WTC11 (cell line): Measurements from ENCODE around the gene KDM4C. TPM values are rescaled to one million over a fixed set of nuclear protein-coding genes. Genes with fewer than 3 reads are reported as not detected.

Experiments used
- ATAC-seq: fragments of 200-7000 bp; cut with Tn5 transposase; 2 replicates; pipeline ENCODE4 v1.10.0; 2021; ENCODE audit warnings: mild to moderate bottlenecking, moderate library complexity
- CTCF ChIA-PET: fragments of 300-600 bp; sonication (Branson Sonifier 250); formaldehyde crosslinking; loops from one replicate; lab custom pipeline; 2021; ENCODE audit warnings: antibody characterized with exemption; lab: Charles Lee
- POLR2A ChIA-PET: fragments of 350-600 bp; sonication (Branson Sonifier 250); formaldehyde crosslinking; loops from one replicate; lab custom pipeline; 2021; ENCODE audit warnings: antibody characterized with exemption; lab: Charles Lee
- DNase-seq: peaks from one replicate; pipeline ENCODE4 v3.0.0; 2021; ENCODE audit warnings: low spot score
- H3K27ac Mint-ChIP-seq: 2 replicates; pipeline ENCODE4 v1.8.0; 2021; ENCODE audit warnings: mixed read lengths
- H3K27me3 Mint-ChIP-seq: 2 replicates; pipeline ENCODE4 v1.8.0; 2021; ENCODE audit warnings: low read depth, mild to moderate bottlenecking, moderate library complexity, mixed read lengths
- H3K36me3 Mint-ChIP-seq: 2 replicates; pipeline ENCODE4 v1.8.0; 2021; ENCODE audit warnings: mixed read lengths
- H3K4me1 Mint-ChIP-seq: 2 replicates; pipeline ENCODE4 v1.8.0; 2022; ENCODE audit warnings: mixed read lengths
- H3K4me3 Mint-ChIP-seq: 2 replicates; pipeline ENCODE4 v1.8.0; 2021; ENCODE audit warnings: mild to moderate bottlenecking, moderate library complexity, mixed read lengths
- H3K9me3 Mint-ChIP-seq: 2 replicates; pipeline ENCODE4 v1.8.0; 2021; ENCODE audit warnings: mixed read lengths
- ATF1 ChIP-seq: sonication (generic); formaldehyde crosslinking; IDR thresholded peaks from 2 replicates; pipeline ENCODE4 v1.8.1; 2023; ENCODE audit warnings: mild to moderate bottlenecking, moderate library complexity, missing genetic modification reagents
- CBFB ChIP-seq: sonication (generic); formaldehyde crosslinking; IDR thresholded peaks from 2 replicates; pipeline ENCODE4 v1.8.1; 2022; ENCODE audit warnings: mild to moderate bottlenecking, low read depth, missing genetic modification reagents
- CREM ChIP-seq: sonication (generic); formaldehyde crosslinking; IDR thresholded peaks from 2 replicates; pipeline ENCODE4 v1.8.1; 2022; ENCODE audit warnings: mild to moderate bottlenecking, missing genetic modification reagents, moderate library complexity
- EMX1 ChIP-seq: fragments of 250-450 bp; sonication (Bioruptor Pico); IDR thresholded peaks from 2 replicates; pipeline ENCODE4 v1.8.0; 2021; ENCODE audit warnings: mild to moderate bottlenecking
- FOXK1 ChIP-seq: sonication (generic); formaldehyde crosslinking; IDR thresholded peaks from 2 replicates; pipeline ENCODE4 v1.8.0; 2022; ENCODE audit warnings: mild to moderate bottlenecking, moderate library complexity, missing genetic modification reagents
- GRHL2 ChIP-seq: fragments of 250-450 bp; sonication (Bioruptor Pico); IDR thresholded peaks from 2 replicates; pipeline ENCODE4 v1.8.0; 2022; ENCODE audit warnings: mild to moderate bottlenecking, moderate library complexity; ENCODE audit not compliant: insufficient replicate concordance, severe bottlenecking
- NFE2L1 ChIP-seq: sonication (generic); formaldehyde crosslinking; IDR thresholded peaks from 2 replicates; pipeline ENCODE4 v1.8.1; 2023; ENCODE audit warnings: missing genetic modification reagents
- PRDM15 ChIP-seq: sonication (generic); formaldehyde crosslinking; IDR thresholded peaks from 2 replicates; pipeline ENCODE4 v1.8.0; 2022; ENCODE audit warnings: missing genetic modification reagents
- SMAD3 ChIP-seq: sonication (generic); formaldehyde crosslinking; IDR thresholded peaks from 2 replicates; pipeline ENCODE4 v1.8.0; 2022; ENCODE audit warnings: missing genetic modification reagents, mild to moderate bottlenecking, borderline replicate concordance
- SMAD4 ChIP-seq: sonication (generic); formaldehyde crosslinking; IDR thresholded peaks from 2 replicates; pipeline ENCODE4 v1.8.0; 2022; ENCODE audit warnings: mild to moderate bottlenecking, missing genetic modification reagents
- TCF7 ChIP-seq: sonication (generic); formaldehyde crosslinking; IDR thresholded peaks from 2 replicates; pipeline ENCODE4 v1.8.0; 2022; ENCODE audit warnings: mild to moderate bottlenecking, low read depth, missing genetic modification reagents, moderate library complexity
- ZBTB21 ChIP-seq: sonication (generic); formaldehyde crosslinking; IDR thresholded peaks from 2 replicates; pipeline ENCODE4 v1.8.1; 2023; ENCODE audit warnings: mild to moderate bottlenecking, missing genetic modification reagents, borderline replicate concordance
- ZNF281 ChIP-seq: sonication (generic); formaldehyde crosslinking; IDR thresholded peaks from 2 replicates; pipeline ENCODE4 v1.8.0; 2023; ENCODE audit warnings: mild to moderate bottlenecking, missing genetic modification reagents
- total RNA-seq: library from RNA; stranded (reverse); gene quantifications from 3 replicates; pipeline ENCODE4 v1.2.3, GENCODE V29; 2021
- TF ChIP-seq, protein P1 (sequence below): sonication (generic); formaldehyde crosslinking; IDR thresholded peaks from 2 replicates; pipeline ENCODE4 v1.8.0; 2022; ENCODE audit warnings: mild to moderate bottlenecking, missing genetic modification reagents
- TF ChIP-seq, protein P2 (sequence below): fragments of 250-450 bp; sonication (Bioruptor Pico); conservative IDR thresholded peaks from 2 replicates; pipeline ENCODE4 v1.9.0; 2021; ENCODE audit warnings: mild to moderate bottlenecking

KDM4C gene
- total RNA-seq, 1 experiment from 2014 or later = 29.2 TPM

- no peak for TF ChIP-seq ZNF281 (CRISPR knock-in tag)
- no peak for TF ChIP-seq NFE2L1
- TF ChIP-seq TCF7 (CRISPR knock-in tag) = no peak
- no peak for TF ChIP-seq PRDM15 (CRISPR knock-in tag)
- TF ChIP-seq FOXK1 = no peak
- TF ChIP-seq, protein P1, sequence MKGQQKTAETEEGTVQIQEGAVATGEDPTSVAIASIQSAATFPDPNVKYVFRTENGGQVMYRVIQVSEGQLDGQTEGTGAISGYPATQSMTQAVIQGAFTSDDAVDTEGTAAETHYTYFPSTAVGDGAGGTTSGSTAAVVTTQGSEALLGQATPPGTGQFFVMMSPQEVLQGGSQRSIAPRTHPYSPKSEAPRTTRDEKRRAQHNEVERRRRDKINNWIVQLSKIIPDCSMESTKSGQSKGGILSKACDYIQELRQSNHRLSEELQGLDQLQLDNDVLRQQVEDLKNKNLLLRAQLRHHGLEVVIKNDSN = no peak
- no peak for TF ChIP-seq CBFB (CRISPR knock-in tag)
- no peak for TF ChIP-seq SMAD4
- no peak for TF ChIP-seq ATF1
- TF ChIP-seq, all 79 proteins: peak for 0
Observed at GRCh38 chr9:6759185-6759977, 1.6 kb downstream of the KDM4C start (continued).

- peaks cover 6% of the 10 kb centered on the region for H3K9me3 Mint-ChIP-seq
- CTCF ChIA-PET = no interaction called here
- no peak for TF ChIP-seq ZBTB21 (CRISPR knock-in tag)
- no peak for TF ChIP-seq GRHL2 (CRISPR knock-in tag)
- TF ChIP-seq EMX1 (CRISPR knock-in tag) = no peak
- no peak overlapping the region for H3K4me3 Mint-ChIP-seq
- peaks cover 60% of the 10 kb centered on the region for H3K4me1 Mint-ChIP-seq
- POLR2A ChIA-PET = no interaction called here
- H3K36me3 Mint-ChIP-seq = peaks cover 4% of the 10 kb centered on the region; the same call in 1 of the 2 replicates
- H3K27ac Mint-ChIP-seq = peak overlapping the region; percentile 48; the same call in 1 of the 2 replicates
- DNase-seq (no peak), ATAC-seq (no peak)
- no peaks in the 10 kb centered on the region; the same call in 1 of the 2 replicates for H3K27me3 Mint-ChIP-seq
Observed at GRCh38 chr9:6761306-6761705, 3.5 kb downstream of the KDM4C start.

DNA sequence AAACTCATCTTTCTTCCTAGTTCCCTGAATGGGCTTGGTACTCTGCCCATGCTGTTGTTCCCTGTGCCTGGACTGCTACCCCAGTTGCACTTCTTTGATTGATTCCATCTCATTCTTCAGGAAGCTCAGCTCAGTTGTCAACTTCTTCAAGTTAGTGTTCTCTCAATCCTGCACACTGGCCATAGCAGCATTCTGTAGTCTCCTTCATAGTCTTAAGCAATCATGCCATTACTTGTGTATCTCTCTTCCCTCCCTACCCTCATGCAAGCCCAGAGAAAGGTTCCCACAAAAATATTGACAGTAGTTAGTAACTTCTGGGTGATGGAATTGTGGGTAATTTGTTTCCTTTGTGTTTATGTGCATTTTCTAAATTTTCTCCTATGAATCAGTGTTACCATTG lies 5.5 kb downstream of the KDM4C start:
- H3K36me3 Mint-ChIP-seq = peaks cover 4% of the 10 kb centered on the region; the same call in 1 of the 2 replicates
- ChIA-PET POLR2A (no interaction called here), CTCF (no interaction called here)
- ATAC-seq = no peak
- H3K4me1 Mint-ChIP-seq = peaks cover 72% of the 10 kb centered on the region
- H3K27me3 Mint-ChIP-seq = no peaks in the 10 kb centered on the region; the same call in 1 of the 2 replicates
- TF ChIP-seq ATF1 (no peak), PRDM15 (CRISPR knock-in tag) (no peak), SMAD3 (CRISPR knock-in tag) (no peak), CREM (no peak)
- TF ChIP-seq, protein P2, sequence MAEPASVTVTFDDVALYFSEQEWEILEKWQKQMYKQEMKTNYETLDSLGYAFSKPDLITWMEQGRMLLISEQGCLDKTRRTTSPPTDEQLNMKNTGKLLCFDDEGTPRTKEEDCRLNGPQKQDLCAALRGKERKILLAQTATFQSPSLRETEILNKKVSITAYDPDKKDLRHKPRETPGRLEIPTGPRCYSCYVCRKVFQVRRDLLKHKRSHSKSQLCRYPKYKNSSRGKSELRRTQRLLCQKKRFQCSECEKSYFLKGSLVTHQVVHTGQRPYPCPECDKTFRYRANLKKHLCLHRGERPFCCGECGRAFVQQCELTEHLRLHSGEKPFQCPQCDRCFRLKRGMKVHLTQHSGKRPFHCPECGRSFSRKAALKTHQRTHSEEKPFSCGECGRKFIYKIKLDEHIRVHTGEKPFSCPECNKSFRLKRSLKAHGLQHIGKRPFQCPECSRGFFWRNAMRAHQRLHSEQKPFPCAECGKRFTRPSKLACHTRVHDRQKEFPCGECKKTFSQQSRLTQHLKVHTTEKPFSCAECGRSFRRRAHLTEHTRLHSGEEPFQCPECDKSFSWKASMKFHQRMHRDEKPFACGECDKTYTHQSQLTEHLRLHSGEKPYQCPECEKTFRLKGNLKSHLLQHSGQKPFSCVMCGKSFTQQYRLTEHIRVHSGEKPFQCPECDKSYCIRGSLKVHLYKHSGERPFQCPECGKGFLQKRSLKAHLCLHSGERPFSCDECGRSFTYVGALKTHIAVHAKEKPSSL (CRISPR knock-in tag) = no peak
- no peak for DNase-seq
- H3K27ac Mint-ChIP-seq = peak overlapping the region; percentile 58
- H3K4me3 Mint-ChIP-seq = no peak overlapping the region
- peaks cover 6% of the 10 kb centered on the region for H3K9me3 Mint-ChIP-seq
